Dermis blood vessel endothelial cell (primary cell): ENCODE data around the gene USP50. TPM values are rescaled to one million over a fixed set of nuclear protein-coding genes. Genes with fewer than 3 reads are reported as not detected.
"Not testable (repeated sequence)": the region's sequence is repeated elsewhere in the genome, so short reads cannot be mapped to it uniquely, and the experiment has no call there.

Source experiments
- DNase-seq: peaks from one replicate; pipeline ENCODE4 v3.0.0; 2010
- total RNA-seq: library from RNA; depleted of rRNA; stranded (reverse); fragments of >200 nt; gene quantifications from 2 replicates; pipeline ENCODE4 v1.2.3, GENCODE V29; 2014

The USP50 gene
- 0.19 TPM in 1 of 2 replicates, not detected in the other for total RNA-seq

- DNase-seq, result no peak
Observed at GRCh38 chr15:50546566-50546965, at the start of gene USP50. USP50 (minus strand) TSS chr15:50546666; CDS start chr15:50546525, 141 bp downstream.

- DNase-seq, result no peak
Observed at GRCh38 chr15:50594311-50594710, 47.8 kb upstream of the USP50 start.

GRCh38 chr15:50593761-50594160, 47.3 kb upstream of the USP50 start:
- no peak for DNase-seq

- no peak for DNase-seq
Observed at GRCh38 chr15:50590288-50590687, 43.8 kb upstream of the USP50 start.

GRCh38 chr15:50577492-50577891, 31.0 kb upstream of the USP50 start:
- DNase-seq, result no peak

DNA sequence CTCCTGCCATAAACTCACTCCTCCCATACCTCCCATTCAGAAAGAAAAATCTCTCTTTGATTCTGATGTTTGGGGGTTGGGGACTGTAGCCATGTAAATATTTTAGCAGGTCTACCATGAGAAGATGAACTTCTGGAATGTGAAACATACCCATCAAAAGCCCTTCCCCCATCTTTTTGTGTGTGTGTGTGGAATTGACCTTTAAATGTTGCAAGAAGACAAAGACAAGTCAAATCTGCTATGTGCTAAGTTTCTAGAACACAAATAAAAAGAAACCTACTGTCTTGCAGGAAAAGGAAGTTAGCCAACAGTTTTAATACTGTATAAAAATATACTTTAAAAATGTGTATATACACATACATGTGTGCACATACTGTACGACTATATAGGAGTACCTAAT, 29.7 kb upstream of the USP50 start:
- no peak for DNase-seq

- not testable (repeated sequence) for DNase-seq
Observed at GRCh38 chr15:50573842-50574241, 27.4 kb upstream of the USP50 start.

GRCh38 chr15:50563756-50564155, 17.3 kb upstream of the USP50 start:
- DNase-seq, result no peak

DNA sequence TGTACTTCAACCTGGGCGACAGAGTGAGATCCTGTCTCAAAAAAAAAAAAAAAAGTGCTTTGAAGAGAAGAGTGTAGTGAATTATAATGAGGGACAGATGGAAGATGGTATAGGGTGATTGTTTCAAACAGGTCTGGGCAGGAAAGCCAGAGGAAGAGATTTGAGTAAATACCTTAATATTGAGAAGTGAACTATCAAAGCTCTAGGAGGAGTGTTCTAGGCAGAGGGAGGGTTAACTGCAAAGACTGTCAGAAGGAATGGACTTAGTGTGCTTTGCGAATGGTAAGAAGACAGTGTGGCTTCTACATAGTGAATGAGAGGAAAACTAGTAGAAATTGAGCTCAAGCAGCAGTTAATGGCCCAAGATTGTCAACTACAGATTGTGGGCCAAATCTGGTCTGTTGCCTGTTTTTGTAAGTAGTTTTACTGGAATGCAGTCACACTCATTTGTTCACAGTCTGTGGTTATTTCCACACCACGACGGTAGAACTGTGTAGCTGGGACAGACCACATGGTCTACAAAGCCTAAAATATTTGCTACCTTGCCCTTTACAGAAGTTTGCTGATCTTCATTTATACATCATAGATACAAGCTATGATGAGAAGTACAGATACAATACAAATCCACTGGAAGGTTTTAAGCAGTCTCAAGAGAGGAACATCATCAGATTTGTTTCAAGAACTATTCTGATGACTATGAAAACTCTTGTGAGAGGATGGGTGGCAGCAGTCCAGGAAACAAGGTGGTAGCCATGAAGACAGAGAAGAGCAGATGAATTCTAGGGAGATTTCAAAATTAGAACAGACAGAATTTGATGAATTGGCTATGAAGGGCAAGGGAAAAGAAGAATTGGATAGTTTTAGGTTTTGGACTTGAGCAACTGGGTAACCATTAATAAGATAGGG, 16.5 kb upstream of the USP50 start:
- DNase-seq, result no peak

DNA sequence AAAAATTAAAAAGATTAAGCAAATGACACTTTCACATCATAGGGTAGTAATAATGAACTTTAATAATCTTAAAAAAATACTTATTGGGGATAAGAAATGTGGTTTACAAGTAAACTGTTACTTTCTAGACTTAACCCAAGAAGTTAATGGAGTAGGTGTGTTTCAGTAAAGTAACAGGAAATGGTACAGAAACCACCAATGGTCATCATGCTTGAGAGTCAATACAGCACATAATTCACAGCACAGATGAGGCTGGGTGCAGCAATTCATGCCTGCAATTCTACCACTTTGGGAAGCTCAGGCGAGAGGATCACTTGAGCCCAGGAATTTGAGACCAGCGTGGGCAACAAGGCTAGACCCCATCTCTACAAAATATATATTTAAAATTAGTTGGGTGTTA, 11.5 kb upstream of the USP50 start:
- DNase-seq, result no peak

DNA sequence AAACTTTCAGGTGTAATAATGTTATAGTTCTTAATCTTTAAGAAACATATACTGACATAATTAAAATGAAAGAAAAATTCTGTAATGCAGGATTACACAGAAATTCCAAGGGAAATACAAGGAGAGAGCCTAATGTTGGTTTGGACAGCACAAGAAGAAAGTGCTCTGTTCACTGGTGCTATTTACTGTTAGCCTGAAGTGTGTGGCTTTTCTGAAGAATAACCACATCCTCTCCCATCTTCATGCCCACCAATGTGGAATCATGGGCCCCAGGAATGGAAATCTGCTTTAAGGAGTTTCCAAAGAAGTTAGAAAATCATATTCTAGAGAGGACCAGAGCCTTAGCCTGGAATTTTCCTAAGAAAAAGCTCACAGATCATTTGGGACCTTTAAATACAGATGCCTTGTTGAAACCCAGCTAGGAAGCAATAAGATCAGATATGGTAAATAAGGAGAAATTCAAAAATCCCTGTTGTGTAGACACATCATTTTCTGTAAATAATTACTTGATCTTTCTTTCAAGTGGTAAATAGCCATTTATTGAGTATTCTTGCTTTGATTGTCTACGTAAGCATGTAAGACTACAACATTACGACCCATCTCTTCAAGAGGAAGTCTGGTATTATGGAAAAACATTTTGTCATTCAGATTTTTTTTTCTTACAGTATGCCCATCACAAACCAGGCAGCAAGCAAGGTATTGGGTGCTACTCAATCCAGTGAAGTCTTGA, 10.3 kb upstream of the USP50 start:
- DNase-seq, result no peak

DNA sequence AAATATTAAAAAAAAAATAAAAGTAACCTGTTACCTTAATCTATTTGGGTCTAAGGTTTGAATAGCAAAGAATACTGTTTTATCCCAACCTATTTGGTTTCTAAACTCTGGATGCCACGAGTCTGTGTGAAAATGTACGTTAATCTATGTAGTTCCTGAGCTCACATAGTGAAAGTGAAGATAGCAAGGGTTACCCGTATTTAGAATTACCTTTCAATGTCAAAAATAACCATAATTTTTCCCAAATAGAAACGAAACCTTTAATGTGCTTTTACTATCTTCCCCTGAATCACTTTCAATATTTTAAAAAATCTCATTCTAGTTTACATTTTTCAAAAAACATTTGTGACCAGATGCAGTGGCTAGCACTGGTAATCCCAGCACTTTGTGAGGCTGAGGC, 5.8 kb upstream of the USP50 start:
- no peak for DNase-seq

- no peak for DNase-seq
Observed at GRCh38 chr15:50549326-50549725, 2.9 kb upstream of the USP50 start.

DNA sequence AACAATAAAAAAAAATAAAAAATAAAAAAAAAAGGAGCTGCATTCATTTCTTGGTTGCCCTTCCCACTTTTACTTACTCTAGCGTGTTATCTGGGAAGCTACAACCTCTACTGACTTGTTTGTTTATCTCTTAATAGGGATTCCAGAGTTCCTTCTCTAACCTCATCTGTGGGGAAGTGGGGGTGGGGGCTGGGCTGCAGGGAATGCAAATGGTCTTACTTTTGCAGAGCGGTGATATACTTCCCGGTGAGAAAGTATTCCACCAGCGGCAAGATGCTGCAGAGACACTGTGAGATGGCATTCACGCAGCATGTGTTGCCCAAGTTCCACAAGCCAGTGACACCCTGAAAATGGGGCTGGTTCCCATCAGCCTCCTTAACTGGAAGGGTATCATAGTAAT, 2.1 kb downstream of the USP50 start:
- no peak for DNase-seq

- no peak for DNase-seq
Observed at GRCh38 chr15:50543556-50543955, 2.9 kb downstream of the USP50 start.

GRCh38 chr15:50542887-50543210, 3.6 kb downstream of the USP50 start:
- DNase-seq, result no peak

- DNase-seq, result peak; percentile 26
Observed at GRCh38 chr15:50531766-50532165, 14.7 kb downstream of the USP50 start.

DNA sequence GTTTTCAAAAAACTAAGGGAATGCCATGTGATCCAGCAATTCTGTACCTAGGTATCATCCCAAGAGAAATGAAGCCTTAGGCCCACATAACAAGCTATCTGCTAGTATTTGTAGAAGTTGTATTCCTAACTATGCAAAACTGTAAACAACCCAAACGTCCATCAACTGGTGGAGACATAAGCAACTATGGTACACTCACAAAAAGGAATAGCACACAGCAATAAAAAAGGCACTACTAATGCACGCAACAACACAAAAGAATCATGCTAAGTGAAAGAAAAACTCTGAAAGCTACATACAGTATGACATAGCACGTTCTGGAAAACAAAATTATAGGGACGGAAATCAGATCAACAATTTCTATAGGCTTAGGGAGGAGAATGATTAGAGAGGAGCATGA, 15.3 kb downstream of the USP50 start:
- DNase-seq, result no peak

DNA sequence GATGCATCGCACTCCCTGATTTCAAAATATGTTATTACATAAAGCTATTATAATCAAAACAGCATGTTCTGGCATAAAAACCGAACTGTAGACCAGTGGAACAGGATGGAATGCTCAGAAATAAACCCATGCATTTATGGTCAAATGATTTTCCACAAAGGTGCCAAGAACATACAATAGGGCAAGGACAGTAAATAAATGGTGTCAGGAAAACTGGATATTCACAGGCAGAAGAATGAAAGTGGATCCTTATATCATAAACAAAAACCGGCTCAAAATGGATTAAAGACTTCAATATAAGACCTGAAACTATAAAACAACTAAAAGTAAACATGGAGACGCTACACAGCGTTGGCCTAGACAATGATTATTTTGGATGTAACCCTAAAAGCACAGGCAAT, 22.6 kb downstream of the USP50 start:
- no peak for DNase-seq

DNA sequence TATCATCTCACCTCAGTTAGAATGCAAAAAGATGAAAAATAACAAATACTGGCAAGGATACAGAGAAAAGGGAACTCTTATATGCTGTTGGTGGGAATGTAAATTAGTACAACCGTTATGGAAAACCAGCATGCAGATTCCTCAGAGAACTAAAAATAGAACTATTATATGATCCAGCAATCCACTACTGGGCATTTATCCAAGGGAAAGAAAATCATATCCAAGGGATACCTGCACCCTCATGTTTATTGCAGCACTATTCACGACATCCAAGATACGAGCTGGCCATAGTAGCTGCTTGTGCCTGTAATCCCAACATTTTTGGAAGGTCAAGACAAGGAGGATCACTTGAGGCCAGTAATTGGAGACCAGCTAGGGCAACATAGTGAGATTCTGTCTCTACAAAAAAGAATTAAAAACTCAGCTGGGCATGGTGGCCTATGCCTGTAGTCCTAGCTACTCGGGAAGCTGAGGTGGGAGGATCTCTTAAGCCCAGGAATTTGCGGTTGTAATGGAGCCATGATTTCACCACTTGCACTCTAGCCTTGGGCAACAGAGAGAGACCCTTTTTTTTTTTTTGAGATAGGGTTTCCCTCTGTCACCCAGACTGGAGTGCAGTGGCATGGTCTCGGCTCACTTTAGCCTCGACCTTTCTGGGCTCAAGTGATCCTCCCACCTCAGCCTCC, 26.6 kb downstream of the USP50 start:
- no peak for DNase-seq

DNA sequence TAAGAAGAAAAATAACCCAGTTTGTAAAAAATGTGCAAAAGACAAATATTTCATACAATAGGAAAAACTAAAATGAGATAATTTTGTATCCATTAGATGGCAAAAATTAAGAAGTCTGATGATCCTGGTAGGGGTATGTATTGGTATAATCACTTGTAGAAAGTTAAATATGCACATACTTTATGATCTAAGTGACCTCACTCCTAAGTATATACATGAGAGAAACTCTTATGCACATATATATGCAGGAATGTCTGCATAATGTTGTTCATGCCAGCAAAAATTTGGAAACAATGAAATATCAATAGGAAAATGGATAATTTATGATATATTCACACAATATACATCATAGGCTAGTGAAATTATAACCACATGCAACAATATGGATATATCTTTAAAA, 33.5 kb downstream of the USP50 start:
- DNase-seq, result no peak

- DNase-seq, result peak; percentile 33
Observed at GRCh38 chr15:50506121-50506520, 40.3 kb downstream of the USP50 start.

DNA sequence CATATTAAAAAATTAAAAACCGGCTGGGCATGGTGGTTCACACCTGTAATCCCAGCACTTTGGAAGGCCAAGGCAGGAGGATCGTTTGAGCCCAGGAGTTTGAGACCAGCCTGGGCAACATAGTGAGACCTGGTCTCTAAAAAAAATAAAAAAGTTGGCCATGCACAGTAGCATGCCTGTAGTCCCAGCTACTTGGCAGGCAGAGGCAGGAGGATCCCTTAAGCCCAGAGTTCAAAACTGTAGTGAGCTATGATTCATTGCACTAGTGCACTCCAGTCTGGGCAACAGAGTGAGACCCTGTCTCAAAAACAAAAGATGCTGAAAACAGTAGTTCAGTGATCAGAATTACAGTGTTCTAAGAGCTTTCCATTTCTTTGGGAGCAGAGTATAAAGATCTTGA, 40.8 kb downstream of the USP50 start:
- DNase-seq, result peak; percentile 4

GRCh38 chr15:50503144-50503543, 43.3 kb downstream of the USP50 start:
- no peak for DNase-seq
